Measurements from ENCODE around the gene ORM2.
A peak's percentile ranks its signal among the peaks of the same experiment; 100 is the strongest.

Gene ORM2

DNA sequence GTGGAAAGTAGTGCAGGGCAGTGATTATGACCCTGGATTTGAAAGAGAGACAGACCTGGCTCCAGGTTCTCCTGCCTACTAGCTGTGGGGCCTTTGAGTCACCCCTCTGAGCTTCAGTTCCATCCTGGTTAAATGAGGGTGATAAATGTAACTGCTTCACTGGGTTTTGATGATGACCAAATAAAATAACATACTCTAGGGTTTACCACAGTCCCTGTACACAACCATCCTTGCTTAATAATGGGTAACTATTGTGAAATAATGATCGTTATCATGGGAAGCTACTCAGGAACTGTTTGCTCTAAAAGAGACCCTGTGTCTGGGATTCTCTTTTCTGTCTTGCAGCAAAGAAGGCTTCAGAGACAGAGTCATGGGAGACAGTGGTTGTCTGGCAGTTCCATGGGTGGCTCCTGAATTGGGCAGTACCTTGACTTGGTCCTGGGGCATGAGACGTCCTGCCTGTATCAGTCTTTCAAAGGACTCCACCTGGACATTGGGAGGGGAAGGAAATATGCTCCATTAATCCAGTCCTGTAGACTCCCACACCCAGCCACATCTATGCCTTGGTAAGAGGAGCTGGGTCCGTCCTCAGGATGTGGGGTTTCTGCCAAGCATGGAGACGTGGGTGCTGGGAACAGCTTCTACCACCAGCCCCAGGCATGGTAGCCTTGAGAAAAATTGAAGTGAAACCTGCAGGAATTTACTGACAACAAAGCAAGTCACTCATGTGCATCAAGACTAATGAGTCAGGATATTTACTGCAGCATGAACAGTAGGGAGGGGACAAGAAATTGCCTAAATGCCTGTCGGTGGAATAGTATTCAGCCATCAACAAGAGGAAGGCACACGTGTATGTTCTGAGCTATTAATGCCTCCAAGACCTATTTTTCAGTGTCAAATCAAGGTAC is 34.7 kb downstream of the ORM2 start:
- Histone ChIP-seq H3K27ac (peak overlapping the region in 13 of 21 experiments; percentile 16 to 87 (median 31)), H3K4me3 (no peak overlapping the region)

DNA sequence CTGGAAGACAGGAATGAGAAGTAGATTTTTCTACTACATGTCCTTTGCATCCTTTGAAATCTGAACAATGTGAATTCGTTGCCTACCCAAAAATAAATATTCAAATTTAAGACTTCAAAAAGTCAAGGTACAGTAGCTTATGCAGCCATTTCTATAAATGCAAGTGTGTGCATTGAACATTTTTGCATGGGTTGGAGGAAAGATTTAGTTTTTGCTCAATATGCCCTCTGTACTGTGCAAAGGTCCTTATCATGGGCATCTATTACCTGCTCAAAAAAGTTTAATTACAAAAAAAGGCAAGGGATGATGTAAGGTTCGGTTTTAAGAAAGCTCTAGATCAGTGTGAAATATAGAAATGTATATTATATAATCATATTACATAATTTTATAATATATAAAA is 35.5 kb downstream of the ORM2 start:
- Histone ChIP-seq H3K27ac (peak overlapping the region in 4 of 21 experiments; percentile 26 to 87 (median 58)), H3K4me3 (no peak overlapping the region)

DNA sequence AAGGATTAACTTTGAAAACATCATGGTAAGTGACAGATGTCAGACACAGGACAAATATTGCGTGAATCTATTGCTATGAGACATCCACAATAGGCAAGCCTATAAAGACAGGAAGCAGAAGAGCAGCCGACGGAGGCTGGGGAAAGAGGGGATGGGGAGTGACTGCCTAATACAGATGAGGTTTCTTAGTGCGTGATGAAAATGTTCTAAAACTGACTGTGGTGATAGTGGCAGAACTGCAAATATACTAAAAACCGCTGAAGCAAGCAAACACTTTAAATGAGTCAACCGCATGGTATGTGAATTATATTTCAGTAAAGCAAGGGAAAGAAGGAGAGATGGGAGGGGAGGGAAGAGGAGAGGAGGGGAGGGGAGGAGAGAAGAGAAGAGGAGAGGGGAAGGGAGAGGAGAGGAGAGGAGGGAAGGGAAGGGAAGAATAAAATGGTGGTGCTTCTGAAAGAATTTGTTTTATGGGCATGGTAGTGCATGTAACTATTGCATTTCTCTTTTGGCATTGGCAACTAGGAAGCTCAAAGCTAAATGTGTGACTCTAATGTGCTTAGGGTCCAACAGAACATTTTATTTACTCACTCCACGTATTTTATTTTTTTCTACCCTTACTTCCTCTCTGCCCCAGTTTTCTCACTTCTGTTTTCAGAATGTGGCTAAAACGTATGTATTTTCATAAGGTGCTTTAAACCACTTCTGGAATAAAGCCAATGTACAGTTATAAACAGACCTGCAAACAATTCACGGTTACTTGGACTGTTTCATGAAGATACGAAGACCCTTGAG is 36.9 kb downstream of the ORM2 start:
- Histone ChIP-seq H3K27ac (peak overlapping the region in 17 of 21 experiments; percentile 3 to 87 (median 70)), H3K4me3 (no peak overlapping the region)

DNA sequence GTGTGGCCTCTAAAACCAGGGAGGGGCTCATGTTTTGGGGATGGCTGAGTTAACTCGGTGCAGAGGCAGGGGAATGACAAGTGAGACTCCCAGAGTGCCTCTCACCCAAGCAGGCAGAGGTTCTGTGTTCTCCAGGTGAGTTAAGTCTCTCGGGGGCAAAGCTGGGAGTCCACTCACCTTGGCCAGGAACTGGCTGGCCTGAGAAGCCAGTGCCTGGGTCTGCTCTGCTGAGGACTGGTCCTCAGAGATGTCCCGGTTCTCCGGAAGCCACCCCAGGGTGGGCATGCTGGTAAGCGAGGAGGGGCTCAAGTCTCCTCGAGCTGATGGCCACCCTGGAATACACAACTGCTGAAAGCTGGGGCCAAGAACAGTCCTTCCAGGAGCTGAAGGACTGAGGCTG is 37.7 kb downstream of the ORM2 start:
- Histone ChIP-seq H3K27ac (peak overlapping the region in 19 of 21 experiments; percentile 47 to 87 (median 68)), H3K4me3 (no peak overlapping the region)

GRCh38 chr9:114367772-114368569 is 38.3 kb downstream of the ORM2 start:
- Histone ChIP-seq H3K27ac (peak overlapping the region in 20 of 21 experiments; percentile 15 to 87 (median 66)), H3K4me3 (no peak overlapping the region)

GRCh38 chr9:114369216-114370130 is 39.8 kb downstream of the ORM2 start:
- Histone ChIP-seq H3K4me3 (no peak overlapping the region), H3K27ac (peak overlapping the region in 14 of 21 experiments; percentile 2 to 96 (median 68))

GRCh38 chr9:114370251-114370967 is 40.7 kb downstream of the ORM2 start:
- Histone ChIP-seq H3K4me3 (no peak overlapping the region), H3K27ac (peak overlapping the region in 18 of 21 experiments; percentile 2 to 96 (median 66))

GRCh38 chr9:114370968-114371320 is 41.3 kb downstream of the ORM2 start:
- H3K4me3 ChIP-seq = no peak overlapping the region
- peak overlapping the region in 16 of 21 experiments; percentile 22 to 96 (median 78) for H3K27ac ChIP-seq

DNA sequence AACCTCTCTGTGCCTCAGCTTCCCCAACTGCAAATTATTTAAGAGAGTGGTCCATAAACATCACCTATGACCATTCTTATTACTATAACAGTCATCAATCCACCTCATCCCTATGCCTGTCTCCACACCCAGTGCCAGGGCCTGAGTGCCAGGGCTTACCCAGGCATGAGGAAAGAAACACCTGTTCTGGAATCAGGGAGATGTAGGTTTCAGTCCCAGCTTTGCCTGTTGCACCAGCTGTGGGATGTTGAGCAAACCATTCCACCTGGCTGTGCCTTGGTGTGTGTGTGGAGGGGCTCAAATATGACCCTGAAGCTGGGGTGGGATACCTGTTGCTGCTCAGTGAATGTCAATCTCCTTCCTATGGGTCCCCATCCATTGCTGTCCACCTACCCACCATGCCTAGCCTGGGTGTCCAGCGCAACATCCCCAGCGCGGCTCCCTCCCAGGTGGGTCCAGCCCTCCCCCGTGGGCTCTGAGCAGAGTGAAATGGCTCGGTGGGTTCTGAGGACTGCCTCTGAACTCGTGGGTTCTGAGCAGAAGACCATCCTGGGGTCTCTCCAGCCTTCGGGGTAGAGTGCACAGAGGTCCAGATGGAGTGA is 41.8 kb downstream of the ORM2 start:
- Histone ChIP-seq H3K4me3 (no peak overlapping the region), H3K27ac (peak overlapping the region in 20 of 21 experiments; percentile 1 to 96 (median 71))

DNA sequence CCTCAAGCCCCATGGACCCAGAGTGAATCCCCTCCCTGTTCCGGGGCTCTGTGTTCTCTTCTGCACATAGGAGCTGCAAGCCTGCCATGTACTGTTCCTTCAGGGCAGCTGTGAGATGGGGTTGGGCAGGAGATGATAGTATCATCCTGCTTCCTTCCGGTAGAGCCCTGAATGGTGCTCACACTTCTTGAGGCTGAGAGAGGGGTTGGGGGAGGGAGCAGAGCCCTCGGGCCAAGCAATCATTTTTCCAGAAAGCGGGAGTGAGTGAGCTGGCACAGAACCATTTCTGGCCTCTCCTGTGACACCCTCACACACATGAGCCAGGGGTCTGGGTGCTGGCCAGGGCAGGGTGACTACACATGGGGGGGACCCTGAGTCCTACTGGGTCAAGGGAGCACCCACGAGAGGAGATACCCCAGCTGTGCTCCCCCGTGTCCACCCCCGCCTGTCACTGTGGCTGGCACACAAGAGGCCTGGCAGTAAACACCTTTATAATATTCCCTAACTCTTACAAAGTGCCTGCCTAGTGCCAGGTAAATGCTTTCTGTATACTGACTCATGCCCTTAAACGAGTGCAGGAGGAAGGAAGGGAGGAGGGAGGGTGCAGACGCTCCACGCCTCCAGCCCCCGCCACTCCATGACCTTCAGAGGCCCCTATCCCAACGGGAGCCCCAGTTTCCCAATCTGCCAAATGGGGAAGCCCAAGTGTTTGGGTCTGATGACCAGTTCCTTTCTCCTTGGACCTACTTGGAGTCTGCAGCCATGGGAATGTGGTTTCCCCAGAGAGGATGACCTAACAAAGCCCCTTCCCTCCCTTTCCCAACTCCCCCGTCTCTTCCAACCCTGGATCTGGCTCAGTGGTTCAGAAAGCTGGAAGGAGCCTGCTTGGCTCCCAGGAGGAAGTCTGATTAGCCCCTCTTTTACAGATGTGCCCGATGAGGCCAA is 42.6 kb downstream of the ORM2 start:
- peak overlapping the region; percentile 1 to 96 (median 73) for H3K27ac ChIP-seq
- H3K4me3 ChIP-seq = peak overlapping the region in 1 of 7 experiments; percentile 16

GRCh38 chr9:114372921-114373448 is 43.3 kb downstream of the ORM2 start:
- Histone ChIP-seq H3K27ac (peak overlapping the region in 20 of 21 experiments; percentile 49 to 96 (median 74)), H3K4me3 (no peak overlapping the region)

DNA sequence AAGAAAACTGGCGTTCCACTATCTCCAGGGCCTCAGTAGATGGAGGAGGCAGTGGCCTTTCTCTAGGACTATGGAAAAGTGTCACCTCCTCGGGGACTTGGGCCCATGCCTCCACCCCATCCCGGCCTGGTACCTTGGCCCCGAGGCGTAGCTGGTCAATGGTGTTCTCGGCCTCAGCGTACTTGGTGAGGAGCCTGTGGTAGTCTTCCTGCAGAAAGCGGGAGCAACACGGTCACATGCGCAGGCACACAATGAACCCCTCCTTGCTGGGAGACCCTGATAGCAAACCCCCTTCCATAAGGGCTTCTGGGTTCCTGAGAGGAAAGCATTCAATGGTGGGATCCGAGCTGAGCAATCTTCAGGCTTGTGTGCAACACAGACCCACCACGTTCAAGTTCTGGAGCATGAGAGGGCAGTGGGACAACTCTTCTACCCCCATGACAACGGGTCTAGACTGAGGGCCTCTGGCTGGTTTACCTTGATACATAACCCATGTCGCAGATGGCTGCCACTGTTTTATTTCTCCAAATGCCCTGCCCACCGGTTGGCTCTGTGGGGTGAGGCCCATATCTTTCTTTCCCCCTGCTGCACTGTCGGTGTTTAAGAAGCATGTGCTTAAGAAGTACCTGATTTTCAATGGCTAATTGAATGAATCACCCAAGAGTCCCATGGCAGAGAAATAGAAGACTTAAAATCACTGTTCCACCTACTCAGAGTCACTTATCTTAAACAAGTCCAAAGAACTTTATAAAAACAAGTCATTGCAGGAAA is 44.5 kb downstream of the ORM2 start:
- Histone ChIP-seq H3K27ac (peak overlapping the region in 16 of 21 experiments; percentile 33 to 96 (median 76)), H3K4me3 (no peak overlapping the region)

DNA sequence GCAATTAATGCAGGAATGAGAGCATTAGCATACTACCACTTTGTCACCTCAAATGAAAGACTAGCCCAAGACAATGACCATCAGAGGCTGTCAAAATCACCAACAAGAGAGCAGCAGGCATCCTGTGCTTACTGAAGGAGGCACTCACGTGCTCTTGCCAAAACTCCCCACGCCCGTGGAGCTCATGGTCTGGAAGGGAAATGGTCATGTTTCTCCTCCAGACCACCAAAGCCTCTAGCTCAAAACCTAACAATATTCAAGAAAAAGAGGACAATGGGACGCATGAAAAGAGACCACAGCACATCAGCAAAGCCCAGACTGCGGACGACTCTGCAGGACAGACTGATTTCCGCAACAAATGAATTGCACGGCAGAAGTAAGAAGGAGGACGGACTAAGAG is 45.3 kb downstream of the ORM2 start:
- Histone ChIP-seq H3K27ac (peak overlapping the region in 9 of 21 experiments; percentile 12 to 96 (median 81)), H3K4me3 (no peak overlapping the region)

DNA sequence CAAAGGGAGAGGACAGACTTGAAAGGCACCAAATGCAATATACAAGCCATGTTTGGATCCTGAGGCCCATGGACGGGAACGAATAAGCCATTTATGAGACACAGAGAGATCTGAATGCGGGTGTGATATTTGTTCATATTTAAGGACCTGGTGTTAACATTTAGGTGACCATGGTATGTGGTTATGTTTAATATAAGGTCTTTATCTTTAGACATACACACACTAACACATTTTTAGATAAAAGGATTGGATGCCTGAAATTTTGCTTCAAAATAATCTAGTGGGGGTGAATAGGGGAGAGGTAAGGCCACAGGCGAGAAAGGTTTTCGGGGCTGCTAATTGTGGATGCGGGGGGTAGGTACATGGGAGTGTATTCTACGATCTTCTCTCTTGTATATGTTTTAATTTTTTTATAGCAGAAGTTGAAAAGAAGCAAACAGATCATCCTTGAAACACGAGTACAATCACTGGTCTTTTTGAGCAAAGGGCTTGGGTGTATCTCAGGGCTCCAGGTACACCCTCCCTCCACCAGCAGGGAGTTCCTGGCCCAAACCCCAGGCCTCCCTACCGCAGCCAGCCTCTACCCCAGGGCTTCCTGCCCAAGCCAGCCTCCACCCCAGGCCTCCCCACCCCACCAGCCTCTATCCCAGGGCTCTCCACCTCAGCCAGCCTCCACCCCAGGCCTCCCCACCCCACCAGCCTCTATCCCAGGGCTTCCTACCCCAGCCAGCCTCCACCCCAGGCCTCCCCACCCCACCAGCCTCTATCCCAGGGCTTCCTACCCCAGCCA is 45.9 kb downstream of the ORM2 start:
- H3K4me3 ChIP-seq = no peak overlapping the region
- H3K27ac ChIP-seq = peak overlapping the region in 9 of 21 experiments; percentile 12 to 96 (median 73)
